SKM-1 (cell line): ENCODE data around the gene LCA5L.
A peak's percentile ranks its signal among the peaks of the same experiment; 100 is the strongest.

Source experiments
- DNase-seq: peaks from one replicate; lab custom pipeline; 2025; ENCODE audit not compliant: unreplicated experiment; lab: John Stamatoyannopoulos, UW

LCA5L gene

GRCh38 chr21:39445321-39446269, at the start of gene LCA5L:
LCA5L (minus strand) TSS chr21:39445778; CDS start chr21:39428493, 17,285 bp downstream.
- DNase-seq, result peak; percentile 86

GRCh38 chr21:39489380-39489924, 43.9 kb upstream of the LCA5L start:
- DNase-seq, result no peak

- no peak for DNase-seq
Measured at GRCh38 chr21:39484711-39485276, 39.2 kb upstream of the LCA5L start.

- no peak for DNase-seq
Measured at GRCh38 chr21:39483917-39484316, 38.3 kb upstream of the LCA5L start.

GRCh38 chr21:39481886-39482285, 36.3 kb upstream of the LCA5L start:
- no peak for DNase-seq

- DNase-seq, result no peak
Measured at GRCh38 chr21:39480271-39480670, 34.7 kb upstream of the LCA5L start.

- DNase-seq, result no peak
Measured at GRCh38 chr21:39479814-39480182, 34.2 kb upstream of the LCA5L start.

- no peak for DNase-seq
Measured at GRCh38 chr21:39479164-39479813, 33.7 kb upstream of the LCA5L start.

GRCh38 chr21:39474611-39475010, 29.0 kb upstream of the LCA5L start:
- DNase-seq, result no peak

GRCh38 chr21:39472786-39473185, 27.2 kb upstream of the LCA5L start:
- DNase-seq, result no peak

GRCh38 chr21:39471598-39471997, 26.0 kb upstream of the LCA5L start:
- no peak for DNase-seq

GRCh38 chr21:39468559-39468958, 23.0 kb upstream of the LCA5L start:
- DNase-seq, result no peak

GRCh38 chr21:39467746-39468145, 22.2 kb upstream of the LCA5L start:
- DNase-seq, result no peak

GRCh38 chr21:39466584-39466983, 21.0 kb upstream of the LCA5L start:
- no peak for DNase-seq

- no peak for DNase-seq
Measured at GRCh38 chr21:39463308-39463707, 17.7 kb upstream of the LCA5L start.

- DNase-seq, result no peak
Measured at GRCh38 chr21:39461419-39461818, 15.8 kb upstream of the LCA5L start.

GRCh38 chr21:39456665-39457064, 11.1 kb upstream of the LCA5L start:
- no peak for DNase-seq

- no peak for DNase-seq
Measured at GRCh38 chr21:39454949-39455668, 9.5 kb upstream of the LCA5L start.

- DNase-seq, result no peak
Measured at GRCh38 chr21:39453571-39454179, 8.1 kb upstream of the LCA5L start.

GRCh38 chr21:39452970-39453342, 7.4 kb upstream of the LCA5L start:
- DNase-seq, result no peak
